ENCODE data around the gene BTBD9.

Gene BTBD9

DNA sequence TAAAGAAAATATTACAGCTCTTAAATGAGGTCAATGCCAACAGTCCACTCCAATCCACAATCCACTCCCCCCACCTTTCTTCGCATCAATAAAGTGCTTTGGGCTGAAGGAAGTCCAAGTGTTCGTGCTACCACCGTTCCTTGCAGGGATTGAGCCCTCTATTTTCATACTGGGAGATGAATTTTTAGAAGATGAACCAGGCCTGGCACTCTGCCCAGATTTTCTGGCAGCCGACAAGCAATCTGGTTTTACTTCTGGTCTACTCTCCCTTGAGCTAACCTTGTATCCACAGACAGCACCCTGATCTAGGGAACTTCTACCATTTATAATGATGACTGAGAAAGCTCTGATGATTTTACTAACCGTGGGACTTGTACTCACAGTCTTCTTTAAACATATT, 72.3 kb downstream of the BTBD9 start:
- Mint-ChIP-seq H3K36me3 (peaks cover 9% of the 10 kb centered on the region), H3K27ac (no peak overlapping the region), H3K4me3 (no peak overlapping the region), H3K27me3 (no peaks in the 10 kb centered on the region), H3K4me1 (ENCODE audit: low read depth) (peaks cover 14% of the 10 kb centered on the region), H3K9me3 (ENCODE audit: low read depth) (no peaks in the 10 kb centered on the region)

DNA sequence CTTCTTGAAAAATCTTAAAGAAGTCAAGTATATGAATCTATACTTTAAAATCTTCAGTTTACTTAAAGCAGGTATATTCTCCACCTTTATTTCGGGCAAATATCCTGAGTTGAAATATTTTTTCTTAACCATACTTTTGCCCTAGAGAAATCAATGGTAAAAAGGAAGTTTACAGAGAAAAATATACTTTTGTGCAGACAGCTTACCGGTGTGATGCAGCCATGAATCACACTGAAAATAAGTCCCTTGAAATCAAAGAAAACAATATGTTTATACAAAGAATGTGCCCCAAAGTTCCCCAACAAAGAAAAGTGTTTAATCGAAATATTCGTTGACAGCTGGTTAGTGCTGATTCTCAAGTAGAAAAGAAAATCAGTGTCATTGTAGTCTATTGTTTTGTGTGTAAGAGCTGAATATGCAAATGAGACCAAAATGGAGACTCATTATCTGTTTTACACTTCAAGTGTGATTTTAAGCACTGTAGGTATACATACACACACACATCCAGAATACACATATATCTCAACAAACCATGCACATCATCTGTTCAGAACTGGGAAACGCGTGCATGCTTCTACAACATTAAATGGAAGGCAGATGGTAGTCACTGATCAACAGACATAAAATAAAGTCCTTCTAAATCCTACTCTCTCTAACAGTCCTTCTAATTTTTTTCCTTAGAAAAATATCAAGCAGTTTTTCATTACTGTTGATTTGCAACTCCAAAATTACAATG, 73.3 kb downstream of the BTBD9 start:
- H3K9me3 Mint-ChIP-seq (ENCODE audit: low read depth) = no peaks in the 10 kb centered on the region
- H3K36me3 Mint-ChIP-seq = peaks cover 9% of the 10 kb centered on the region
- peaks cover 5% of the 10 kb centered on the region for H3K4me1 Mint-ChIP-seq (ENCODE audit: low read depth)
- no peak overlapping the region for H3K27ac Mint-ChIP-seq
- no peak overlapping the region for H3K4me3 Mint-ChIP-seq
- H3K27me3 Mint-ChIP-seq = no peaks in the 10 kb centered on the region

DNA sequence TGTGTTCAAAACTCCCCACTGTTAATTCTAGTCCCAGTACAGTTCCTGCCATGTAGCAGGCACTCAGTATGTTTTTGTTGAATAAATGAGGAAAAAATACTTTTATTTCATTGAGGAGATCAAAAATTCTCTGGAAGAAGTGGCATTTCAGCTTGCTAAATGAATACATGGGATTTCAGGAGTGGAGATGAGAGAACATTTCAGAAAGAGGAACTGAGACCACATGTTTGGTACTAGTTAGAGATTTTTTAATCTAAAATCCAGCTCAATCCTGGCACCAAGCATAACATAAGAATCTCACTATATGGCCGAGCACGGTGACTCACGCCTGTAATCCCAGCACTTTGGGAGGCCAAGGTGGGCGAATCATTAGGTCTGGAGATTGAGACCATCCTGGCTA, 75.4 kb downstream of the BTBD9 start:
- Mint-ChIP-seq H3K9me3 (ENCODE audit: low read depth) (no peaks in the 10 kb centered on the region), H3K27me3 (no peaks in the 10 kb centered on the region), H3K27ac (no peak overlapping the region), H3K4me3 (no peak overlapping the region), H3K4me1 (ENCODE audit: low read depth) (no peaks in the 10 kb centered on the region), H3K36me3 (peaks cover 11% of the 10 kb centered on the region)

DNA sequence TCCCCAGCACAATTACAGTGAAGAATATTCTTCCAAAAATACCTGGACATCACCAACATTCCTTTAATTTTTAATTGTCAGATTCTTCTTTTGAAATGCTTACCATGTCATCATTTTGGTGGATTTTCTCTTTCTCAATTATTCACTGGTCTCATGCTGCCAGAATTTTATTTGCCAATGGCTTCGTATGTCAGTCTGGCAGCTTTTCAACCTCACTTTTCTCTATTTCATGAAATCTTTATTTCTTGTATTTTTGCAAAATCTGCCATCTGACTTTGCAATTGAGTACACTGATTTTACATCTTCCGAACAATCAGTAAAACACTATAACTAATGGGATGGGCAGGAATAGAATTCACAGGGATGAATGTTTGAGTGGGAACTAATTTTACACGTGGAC, 84.1 kb downstream of the BTBD9 start:
- no peaks in the 10 kb centered on the region for H3K27me3 Mint-ChIP-seq
- no peaks in the 10 kb centered on the region for H3K4me1 Mint-ChIP-seq (ENCODE audit: low read depth)
- no peaks in the 10 kb centered on the region for H3K9me3 Mint-ChIP-seq (ENCODE audit: low read depth)
- peaks cover 12% of the 10 kb centered on the region for H3K36me3 Mint-ChIP-seq
- no peak overlapping the region for H3K27ac Mint-ChIP-seq
- no peak overlapping the region for H3K4me3 Mint-ChIP-seq

DNA sequence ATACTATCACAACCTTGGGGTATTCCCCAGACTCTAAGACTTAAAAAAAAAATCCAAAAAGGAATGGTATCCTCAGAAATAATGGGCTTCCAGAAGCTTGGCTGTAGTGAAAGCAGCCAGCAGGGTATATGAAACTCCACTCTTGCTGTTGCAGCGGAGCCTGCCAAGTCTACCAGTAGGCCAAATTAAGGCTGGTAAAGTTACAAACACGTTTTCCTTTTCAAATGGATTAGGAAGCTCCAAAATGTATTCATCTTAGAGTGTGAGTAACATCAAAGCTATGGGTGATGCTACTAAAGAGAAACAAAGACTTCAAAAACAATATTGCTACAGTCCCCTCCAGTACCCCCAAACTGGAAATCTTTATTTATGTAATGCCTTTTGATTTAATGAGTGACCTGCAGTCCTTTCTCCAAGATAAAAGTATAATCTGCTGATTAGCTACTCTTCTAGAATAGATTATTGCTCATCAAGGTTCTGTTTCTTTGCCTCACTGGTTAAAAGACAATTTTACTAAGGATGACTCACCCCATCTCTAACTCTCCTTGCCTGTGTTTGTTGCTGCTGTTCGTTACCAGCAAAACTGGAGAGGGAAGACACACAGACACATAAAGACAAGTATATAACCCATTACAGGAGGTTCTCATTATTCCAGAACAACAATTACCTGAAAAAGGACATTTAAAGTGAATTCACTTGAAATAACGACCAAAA, 84.9 kb downstream of the BTBD9 start:
- H3K4me1 Mint-ChIP-seq (ENCODE audit: low read depth) = no peaks in the 10 kb centered on the region
- peaks cover 12% of the 10 kb centered on the region for H3K36me3 Mint-ChIP-seq
- H3K9me3 Mint-ChIP-seq (ENCODE audit: low read depth) = no peaks in the 10 kb centered on the region
- H3K4me3 Mint-ChIP-seq = no peak overlapping the region
- no peak overlapping the region for H3K27ac Mint-ChIP-seq
- H3K27me3 Mint-ChIP-seq = no peaks in the 10 kb centered on the region

DNA sequence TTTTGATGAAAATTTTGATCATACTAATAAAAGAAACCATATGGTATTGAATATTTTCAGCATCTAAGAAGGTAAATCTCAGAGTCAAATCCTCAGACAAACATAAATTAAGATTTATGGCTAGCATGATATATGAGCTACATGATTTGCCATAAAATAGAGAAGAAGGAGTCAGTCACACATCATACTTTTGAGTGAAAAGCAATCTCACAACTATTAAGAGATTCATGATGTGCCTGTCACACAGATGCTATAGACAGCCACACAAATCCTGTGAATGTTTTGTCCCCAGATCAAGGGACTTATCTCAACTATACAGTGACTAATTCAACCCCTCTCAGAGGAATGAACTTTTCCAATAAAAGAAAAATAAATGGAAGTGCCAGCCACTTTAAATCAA, 85.7 kb downstream of the BTBD9 start:
- Mint-ChIP-seq H3K4me1 (ENCODE audit: low read depth) (no peaks in the 10 kb centered on the region), H3K4me3 (no peak overlapping the region), H3K9me3 (ENCODE audit: low read depth) (no peaks in the 10 kb centered on the region), H3K27ac (no peak overlapping the region), H3K36me3 (peaks cover 7% of the 10 kb centered on the region), H3K27me3 (no peaks in the 10 kb centered on the region)

DNA sequence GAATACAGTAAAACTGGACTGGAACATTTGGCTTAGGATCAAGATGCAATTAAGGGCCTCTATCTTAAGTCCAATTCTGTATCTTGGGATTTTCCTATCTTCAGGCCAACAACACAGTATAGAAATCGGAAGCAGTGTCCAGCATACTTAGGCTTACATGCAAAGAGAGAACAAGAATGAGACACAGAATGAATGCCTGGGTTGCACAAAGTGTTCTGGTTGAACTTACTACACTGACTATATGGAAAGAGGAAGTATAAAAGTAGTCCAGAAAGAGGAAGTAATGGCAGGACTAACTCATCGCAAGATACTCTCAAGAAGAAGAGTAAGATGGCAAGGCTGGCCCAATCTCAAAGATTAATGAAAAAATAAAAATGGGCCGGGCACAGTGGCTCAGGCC, 87.6 kb downstream of the BTBD9 start:
- Mint-ChIP-seq H3K4me3 (no peak overlapping the region), H3K27me3 (no peaks in the 10 kb centered on the region), H3K9me3 (ENCODE audit: low read depth) (no peaks in the 10 kb centered on the region), H3K36me3 (peaks cover 8% of the 10 kb centered on the region), H3K4me1 (ENCODE audit: low read depth) (no peaks in the 10 kb centered on the region), H3K27ac (no peak overlapping the region)

DNA sequence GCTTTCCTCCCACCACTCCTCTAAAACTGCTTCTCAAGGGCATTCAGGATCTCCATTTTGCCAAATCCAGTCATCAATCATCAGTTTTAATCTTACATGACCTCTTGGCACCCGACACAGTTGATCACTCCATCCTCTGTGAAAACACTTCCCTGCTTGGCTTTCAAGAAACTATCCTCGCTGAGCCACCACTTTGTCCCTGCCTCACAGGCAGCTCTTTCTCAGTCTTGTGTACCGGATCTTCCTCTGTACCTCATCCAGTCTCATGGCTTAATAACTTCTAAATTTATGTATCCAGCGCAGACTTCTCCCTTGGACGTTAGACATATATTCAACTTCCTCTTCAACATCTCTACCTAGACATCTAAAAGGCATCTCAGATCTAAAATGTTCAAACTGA, 89.9 kb downstream of the BTBD9 start:
- no peak overlapping the region for H3K4me3 Mint-ChIP-seq
- H3K9me3 Mint-ChIP-seq (ENCODE audit: low read depth) = no peaks in the 10 kb centered on the region
- no peaks in the 10 kb centered on the region for H3K27me3 Mint-ChIP-seq
- no peak overlapping the region for H3K27ac Mint-ChIP-seq
- H3K36me3 Mint-ChIP-seq = peaks cover 5% of the 10 kb centered on the region
- H3K4me1 Mint-ChIP-seq (ENCODE audit: low read depth) = no peaks in the 10 kb centered on the region

DNA sequence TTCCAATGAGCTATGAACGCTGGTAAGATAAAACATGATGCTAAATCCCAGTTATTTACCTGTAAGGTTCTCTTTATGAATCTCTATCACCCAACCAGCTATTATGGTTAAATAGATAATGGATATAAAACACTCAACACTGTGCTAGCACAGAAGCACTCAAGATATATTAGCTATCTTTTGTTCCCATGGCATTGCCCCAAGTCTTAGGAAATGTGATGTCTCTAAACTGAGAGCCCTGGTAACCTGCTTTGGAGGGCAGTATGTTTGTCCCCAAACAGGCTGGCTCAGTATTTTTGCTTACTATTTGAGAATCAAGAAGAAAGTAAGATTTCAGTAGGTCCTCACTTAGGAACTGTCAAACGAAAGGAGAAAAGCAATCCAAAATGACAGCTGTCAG, 90.5 kb downstream of the BTBD9 start:
- Mint-ChIP-seq H3K9me3 (ENCODE audit: low read depth) (no peaks in the 10 kb centered on the region), H3K4me3 (no peak overlapping the region), H3K27me3 (no peaks in the 10 kb centered on the region), H3K4me1 (ENCODE audit: low read depth) (no peaks in the 10 kb centered on the region), H3K27ac (no peak overlapping the region), H3K36me3 (peaks cover 8% of the 10 kb centered on the region)

DNA sequence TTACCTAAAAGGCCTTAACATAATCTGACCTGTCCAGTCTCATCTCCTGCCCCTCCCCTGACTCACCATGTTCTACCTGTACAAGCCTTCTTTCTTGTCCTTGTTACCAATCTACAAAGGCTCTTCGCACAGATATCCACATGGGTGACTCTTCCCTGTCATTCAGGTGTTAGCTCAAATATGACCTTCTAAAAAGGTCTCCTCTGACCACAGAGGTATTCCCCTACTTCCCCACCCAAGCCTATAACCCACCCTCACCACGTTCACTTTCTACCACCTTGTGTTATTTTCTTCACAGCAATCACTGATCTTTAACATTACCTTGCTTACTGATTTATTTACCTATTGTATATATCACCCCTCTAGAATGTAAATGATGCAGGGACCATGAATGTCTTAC, 96.7 kb downstream of the BTBD9 start:
- no peak overlapping the region for H3K27ac Mint-ChIP-seq
- no peaks in the 10 kb centered on the region for H3K9me3 Mint-ChIP-seq (ENCODE audit: low read depth)
- H3K4me1 Mint-ChIP-seq (ENCODE audit: low read depth) = no peaks in the 10 kb centered on the region
- H3K36me3 Mint-ChIP-seq = peaks cover 7% of the 10 kb centered on the region
- no peaks in the 10 kb centered on the region for H3K27me3 Mint-ChIP-seq
- no peak overlapping the region for H3K4me3 Mint-ChIP-seq

DNA sequence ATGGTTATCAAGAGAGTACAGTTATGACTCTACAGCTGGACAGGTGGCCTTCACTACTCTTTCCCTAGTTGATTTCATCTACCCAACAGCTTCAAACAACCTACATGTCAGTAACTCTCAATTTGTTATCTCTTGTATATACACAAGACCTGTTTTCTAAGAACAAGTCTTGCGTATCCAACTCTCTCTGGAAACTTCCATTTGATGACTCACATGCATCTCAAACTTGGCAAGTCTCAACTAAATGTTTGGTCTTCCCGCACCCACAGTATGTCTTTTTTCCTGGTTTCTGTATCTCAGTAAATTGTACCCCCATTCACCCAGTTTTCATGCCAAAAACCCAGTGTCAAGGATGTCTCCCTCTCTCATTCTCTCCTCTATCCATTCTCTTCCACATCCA, 97.7 kb downstream of the BTBD9 start:
- no peak overlapping the region for H3K4me3 Mint-ChIP-seq
- H3K4me1 Mint-ChIP-seq (ENCODE audit: low read depth) = no peaks in the 10 kb centered on the region
- H3K36me3 Mint-ChIP-seq = peaks cover 4% of the 10 kb centered on the region
- no peaks in the 10 kb centered on the region for H3K9me3 Mint-ChIP-seq (ENCODE audit: low read depth)
- H3K27ac Mint-ChIP-seq = no peak overlapping the region
- H3K27me3 Mint-ChIP-seq = no peaks in the 10 kb centered on the region

DNA sequence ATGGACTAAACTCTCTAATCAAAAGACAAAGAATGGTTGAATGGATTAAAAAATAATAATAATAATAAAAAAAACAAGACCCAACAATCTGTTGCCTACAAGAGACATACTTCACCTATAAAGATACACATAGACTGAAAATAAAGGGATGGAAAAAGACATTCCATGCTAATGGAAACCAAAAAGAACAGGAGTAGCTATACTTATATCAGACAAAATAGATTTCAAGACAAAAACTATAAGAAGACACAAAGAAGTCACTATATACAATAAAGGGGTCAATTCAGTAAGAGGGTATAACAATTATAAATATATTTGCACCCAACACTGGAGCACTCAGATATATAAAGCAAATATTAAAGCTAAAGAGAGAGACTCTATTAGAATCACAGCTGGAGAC, 106.7 kb downstream of the BTBD9 start:
- Mint-ChIP-seq H3K27me3 (no peaks in the 10 kb centered on the region), H3K4me3 (no peak overlapping the region), H3K36me3 (peaks cover 38% of the 10 kb centered on the region), H3K27ac (no peak overlapping the region), H3K4me1 (ENCODE audit: low read depth) (peaks cover 18% of the 10 kb centered on the region), H3K9me3 (ENCODE audit: low read depth) (no peaks in the 10 kb centered on the region)

DNA sequence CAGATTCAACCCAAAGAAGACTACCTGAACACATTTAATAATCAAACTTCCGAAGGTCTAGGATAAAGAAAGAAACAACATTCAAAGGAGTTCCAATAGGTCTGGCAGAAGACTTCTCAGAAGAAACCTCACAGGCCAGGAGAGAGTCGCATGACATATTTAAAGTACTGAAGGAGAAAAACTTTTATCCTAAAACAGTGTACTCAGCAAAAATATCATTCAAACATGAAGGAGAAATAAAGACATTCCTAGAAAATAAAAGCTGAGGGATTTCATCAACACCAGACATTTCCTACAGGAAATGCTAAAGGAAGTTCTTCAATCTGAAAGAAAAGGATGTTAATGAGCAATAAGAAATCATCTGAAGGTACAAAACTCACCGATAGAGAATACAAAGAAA, 108.6 kb downstream of the BTBD9 start:
- Mint-ChIP-seq H3K4me1 (ENCODE audit: low read depth) (peaks cover 16% of the 10 kb centered on the region), H3K4me3 (no peak overlapping the region), H3K27ac (peak overlapping the region; percentile 61), H3K27me3 (no peaks in the 10 kb centered on the region), H3K36me3 (peaks cover 44% of the 10 kb centered on the region), H3K9me3 (ENCODE audit: low read depth) (no peaks in the 10 kb centered on the region)

DNA sequence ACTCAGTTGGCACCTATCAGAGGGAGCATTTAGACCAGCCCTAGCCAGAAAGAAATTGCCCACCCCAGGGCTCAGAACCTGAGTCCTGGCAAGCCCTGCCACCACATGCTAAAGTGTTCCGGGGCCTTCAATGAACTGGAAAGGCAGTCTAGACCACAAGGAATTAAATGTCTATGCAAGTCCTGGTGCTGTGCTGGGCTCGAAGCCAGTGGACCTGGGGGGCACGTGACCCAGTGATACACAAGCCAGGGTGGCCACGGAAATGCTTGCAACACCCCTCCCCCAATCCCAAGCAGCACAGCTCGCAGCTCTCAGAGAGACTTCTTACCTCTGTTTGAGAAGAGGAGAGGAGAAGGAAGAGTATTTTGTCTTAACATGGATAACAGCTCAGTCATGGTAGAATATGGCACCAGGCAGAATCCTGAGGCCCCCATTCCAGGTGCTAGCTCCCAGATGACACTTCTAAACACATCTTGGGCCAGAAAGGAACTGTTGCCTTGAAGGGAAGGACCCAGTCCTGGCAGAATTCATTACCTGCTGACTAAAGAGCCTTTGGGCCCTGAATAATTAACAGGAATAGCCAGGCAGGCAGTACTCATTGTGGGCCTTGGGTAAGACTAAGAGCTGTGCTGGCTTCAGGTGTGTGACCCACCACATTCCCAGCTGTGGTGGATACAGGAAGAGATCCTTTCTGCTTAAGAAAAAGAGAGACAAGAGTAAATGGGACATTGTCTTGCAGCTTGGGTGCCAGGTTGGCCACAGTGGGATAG, 111.3 kb downstream of the BTBD9 start:
- Mint-ChIP-seq H3K4me1 (ENCODE audit: low read depth) (peaks cover 6% of the 10 kb centered on the region), H3K27ac (no peak overlapping the region), H3K36me3 (peaks cover 35% of the 10 kb centered on the region), H3K9me3 (ENCODE audit: low read depth) (no peaks in the 10 kb centered on the region), H3K27me3 (no peaks in the 10 kb centered on the region), H3K4me3 (no peak overlapping the region)

DNA sequence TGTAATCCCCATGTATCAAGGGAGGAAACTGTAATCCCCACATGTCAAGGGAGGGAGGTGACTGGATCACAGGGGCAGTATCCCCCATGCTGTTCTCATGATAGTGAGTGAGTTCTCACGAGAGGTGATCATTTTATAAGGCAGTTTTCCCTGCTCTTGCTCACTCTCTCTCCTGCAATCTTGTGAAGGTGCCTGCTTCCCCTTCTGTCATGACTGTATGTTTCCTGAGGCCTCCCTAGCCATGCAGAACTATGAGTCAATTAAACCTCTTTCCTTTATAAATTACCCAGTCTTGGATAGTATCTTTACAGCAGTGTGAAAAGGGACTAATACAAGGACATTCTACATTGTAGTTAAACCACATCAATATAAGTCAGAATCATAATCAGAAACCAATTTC, 112.4 kb downstream of the BTBD9 start:
- Mint-ChIP-seq H3K27me3 (no peaks in the 10 kb centered on the region), H3K36me3 (peaks cover 32% of the 10 kb centered on the region), H3K4me3 (no peak overlapping the region), H3K4me1 (ENCODE audit: low read depth) (peaks cover 6% of the 10 kb centered on the region), H3K9me3 (ENCODE audit: low read depth) (no peaks in the 10 kb centered on the region), H3K27ac (no peak overlapping the region)

Measured in activated naive CD8-positive, alpha-beta T cell (primary cell).